SK-N-SH (cell line): ENCODE data around the gene CDC25A.

Experiments
- ELF1 ChIP-seq: IDR thresholded peaks from 2 replicates; pipeline ENCODE4 v1.4.0; 2012
- JUND ChIP-seq: IDR thresholded peaks from 2 replicates; pipeline ENCODE4 v1.4.0; 2012
- POLR2AphosphoS5 ChIP-seq: IDR thresholded peaks from 2 replicates; pipeline ENCODE4 v1.6.1; 2012; ENCODE audit warnings: low read depth, low read length
- RAD21 ChIP-seq: IDR thresholded peaks from 2 replicates; pipeline ENCODE4 v1.6.1; 2012; ENCODE audit warnings: mild to moderate bottlenecking, low read length
- RXRA ChIP-seq: IDR thresholded peaks from 2 replicates; pipeline ENCODE4 v1.4.0; 2012; ENCODE audit warnings: low read depth, mild to moderate bottlenecking, borderline replicate concordance
- TEAD4 ChIP-seq: IDR thresholded peaks from 2 replicates; pipeline ENCODE4 v1.4.0; 2012; ENCODE audit warnings: mild to moderate bottlenecking, borderline replicate concordance; ENCODE audit not compliant: insufficient read depth
- TF ChIP-seq, protein P1 (sequence below): fragments of 200-600 bp; sonication (generic); IDR thresholded peaks from 2 replicates; pipeline ENCODE4 v1.6.1; 2017; ENCODE audit warnings: antibody characterized with exemption, mild to moderate bottlenecking, moderate library complexity
- TF ChIP-seq, protein P2 (sequence below): IDR thresholded peaks from 2 replicates; pipeline ENCODE4 v1.6.1; 2012; ENCODE audit warnings: mild to moderate bottlenecking, low read depth, low read length, moderate library complexity

DNA sequence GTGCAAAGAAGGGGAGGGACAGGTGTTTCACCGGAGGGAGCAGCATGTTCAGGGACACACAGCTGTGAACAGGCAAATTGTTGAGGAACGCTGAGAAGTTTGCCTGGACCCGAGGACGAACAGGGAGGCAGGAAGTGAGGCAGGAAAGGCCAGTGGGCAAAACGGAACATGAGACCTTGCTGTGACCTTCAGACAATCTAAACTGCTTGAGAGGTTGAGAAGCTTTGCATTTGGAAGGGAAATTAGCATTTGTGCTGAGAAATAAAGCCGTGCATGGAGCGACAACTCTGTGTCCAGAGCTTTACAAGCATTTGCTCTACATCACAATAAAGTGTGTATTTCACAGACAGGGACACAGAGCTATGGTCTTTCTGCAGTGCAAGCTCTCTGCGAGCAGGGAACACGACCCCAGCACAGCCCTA is 47.9 kb downstream of the CDC25A start:
- no peak for TF ChIP-seq TEAD4
- no peak for TF ChIP-seq POLR2AphosphoS5
- TF ChIP-seq ELF1, result no peak
- TF ChIP-seq RAD21, result no peak
- TF ChIP-seq, protein P1, sequence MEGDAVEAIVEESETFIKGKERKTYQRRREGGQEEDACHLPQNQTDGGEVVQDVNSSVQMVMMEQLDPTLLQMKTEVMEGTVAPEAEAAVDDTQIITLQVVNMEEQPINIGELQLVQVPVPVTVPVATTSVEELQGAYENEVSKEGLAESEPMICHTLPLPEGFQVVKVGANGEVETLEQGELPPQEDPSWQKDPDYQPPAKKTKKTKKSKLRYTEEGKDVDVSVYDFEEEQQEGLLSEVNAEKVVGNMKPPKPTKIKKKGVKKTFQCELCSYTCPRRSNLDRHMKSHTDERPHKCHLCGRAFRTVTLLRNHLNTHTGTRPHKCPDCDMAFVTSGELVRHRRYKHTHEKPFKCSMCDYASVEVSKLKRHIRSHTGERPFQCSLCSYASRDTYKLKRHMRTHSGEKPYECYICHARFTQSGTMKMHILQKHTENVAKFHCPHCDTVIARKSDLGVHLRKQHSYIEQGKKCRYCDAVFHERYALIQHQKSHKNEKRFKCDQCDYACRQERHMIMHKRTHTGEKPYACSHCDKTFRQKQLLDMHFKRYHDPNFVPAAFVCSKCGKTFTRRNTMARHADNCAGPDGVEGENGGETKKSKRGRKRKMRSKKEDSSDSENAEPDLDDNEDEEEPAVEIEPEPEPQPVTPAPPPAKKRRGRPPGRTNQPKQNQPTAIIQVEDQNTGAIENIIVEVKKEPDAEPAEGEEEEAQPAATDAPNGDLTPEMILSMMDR, result no peak
- TF ChIP-seq RXRA, result no peak
- TF ChIP-seq, protein P2, sequence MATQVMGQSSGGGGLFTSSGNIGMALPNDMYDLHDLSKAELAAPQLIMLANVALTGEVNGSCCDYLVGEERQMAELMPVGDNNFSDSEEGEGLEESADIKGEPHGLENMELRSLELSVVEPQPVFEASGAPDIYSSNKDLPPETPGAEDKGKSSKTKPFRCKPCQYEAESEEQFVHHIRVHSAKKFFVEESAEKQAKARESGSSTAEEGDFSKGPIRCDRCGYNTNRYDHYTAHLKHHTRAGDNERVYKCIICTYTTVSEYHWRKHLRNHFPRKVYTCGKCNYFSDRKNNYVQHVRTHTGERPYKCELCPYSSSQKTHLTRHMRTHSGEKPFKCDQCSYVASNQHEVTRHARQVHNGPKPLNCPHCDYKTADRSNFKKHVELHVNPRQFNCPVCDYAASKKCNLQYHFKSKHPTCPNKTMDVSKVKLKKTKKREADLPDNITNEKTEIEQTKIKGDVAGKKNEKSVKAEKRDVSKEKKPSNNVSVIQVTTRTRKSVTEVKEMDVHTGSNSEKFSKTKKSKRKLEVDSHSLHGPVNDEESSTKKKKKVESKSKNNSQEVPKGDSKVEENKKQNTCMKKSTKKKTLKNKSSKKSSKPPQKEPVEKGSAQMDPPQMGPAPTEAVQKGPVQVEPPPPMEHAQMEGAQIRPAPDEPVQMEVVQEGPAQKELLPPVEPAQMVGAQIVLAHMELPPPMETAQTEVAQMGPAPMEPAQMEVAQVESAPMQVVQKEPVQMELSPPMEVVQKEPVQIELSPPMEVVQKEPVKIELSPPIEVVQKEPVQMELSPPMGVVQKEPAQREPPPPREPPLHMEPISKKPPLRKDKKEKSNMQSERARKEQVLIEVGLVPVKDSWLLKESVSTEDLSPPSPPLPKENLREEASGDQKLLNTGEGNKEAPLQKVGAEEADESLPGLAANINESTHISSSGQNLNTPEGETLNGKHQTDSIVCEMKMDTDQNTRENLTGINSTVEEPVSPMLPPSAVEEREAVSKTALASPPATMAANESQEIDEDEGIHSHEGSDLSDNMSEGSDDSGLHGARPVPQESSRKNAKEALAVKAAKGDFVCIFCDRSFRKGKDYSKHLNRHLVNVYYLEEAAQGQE, result no peak
- TF ChIP-seq JUND, result no peak
